ENCODE data around the gene TRAIP.

DNA sequence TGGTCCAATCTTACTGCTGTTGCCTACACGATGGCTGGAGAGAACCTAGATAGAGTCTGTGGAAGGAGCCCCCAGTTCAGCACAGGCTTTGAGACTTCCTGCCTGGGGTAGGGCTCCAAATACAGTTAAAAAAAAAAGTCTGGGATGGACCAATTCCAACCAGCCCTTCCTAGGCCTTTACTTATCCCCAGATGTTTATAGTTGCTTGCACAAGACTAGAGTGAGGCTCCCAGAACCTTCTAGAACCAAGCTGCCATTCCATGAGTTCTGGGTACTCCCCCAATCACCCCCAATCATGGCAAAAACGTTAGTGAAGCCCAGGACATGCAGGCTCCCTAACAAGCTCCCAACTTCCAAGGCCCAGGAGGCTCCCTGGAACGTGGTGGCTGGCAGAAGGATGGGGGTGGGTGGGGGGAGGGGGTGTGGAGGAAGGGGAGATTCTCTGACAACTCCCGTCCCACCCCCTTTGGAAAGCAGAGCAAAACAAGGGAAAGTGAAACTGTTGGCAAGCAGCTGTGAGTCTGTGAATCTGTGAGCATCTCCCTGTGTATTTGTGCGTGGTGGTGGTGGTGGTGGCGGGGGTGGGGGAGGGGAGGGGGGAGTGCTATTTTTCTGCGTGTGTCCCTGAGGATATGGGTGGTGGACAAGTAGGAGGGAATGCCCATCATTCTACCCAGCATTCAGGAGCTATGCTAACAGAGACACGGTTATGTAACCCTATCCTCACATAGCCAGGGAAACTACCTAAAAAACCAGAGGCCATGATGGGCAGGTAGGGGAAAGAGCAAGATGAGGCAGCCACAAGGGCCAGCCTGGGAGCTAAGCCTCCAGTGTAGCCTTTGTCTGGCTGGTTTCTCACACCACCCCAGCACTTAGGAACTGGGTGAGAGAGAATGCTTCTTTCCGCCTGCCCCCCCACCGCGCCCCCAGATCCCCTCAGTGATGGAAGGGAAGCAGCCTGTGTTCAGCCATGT, 45.3 kb upstream of the TRAIP start:
- TF ChIP-seq CTCF (IDR thresholded peaks at IDR 0.05) (no peak), POLR2A (IDR thresholded peaks at IDR 0.05) (no peak)

All from testis (tissue), 2 donors.